OCI-LY3 (cell line): ENCODE data around the gene GAGE12J.
A peak's percentile ranks its signal among the peaks of the same experiment; 100 is the strongest.
"Not testable (repeated sequence)": the region's sequence is repeated elsewhere in the genome, so short reads cannot be mapped to it uniquely, and the experiment has no call there.

Experiments used
- H2AFZ ChIP-seq: fragments of 200-600, 300-600 bp; shearing (Covaris generic); 2 replicates; pipeline ENCODE4 v1.6.0; 2014; ENCODE audit warnings: antibody characterized with exemption, low read depth, low read length
- H3K27ac ChIP-seq: fragments of 200-600, 300-600 bp; sonication (generic); 2 replicates; pipeline ENCODE4 v1.5.1; 2014; ENCODE audit warnings: mild to moderate bottlenecking, low read length, moderate library complexity, mixed read lengths
- H3K27me3 ChIP-seq: fragments of 200-600, 300-600 bp; sonication (generic); 2 replicates; pipeline ENCODE4 v1.6.1; 2014; ENCODE audit warnings: low read depth, low read length, mixed read lengths
- H3K36me3 ChIP-seq: fragments of 200-600, 300-600 bp; sonication (generic); replicated peaks from 2 replicates; pipeline ENCODE3; 2014; ENCODE audit warnings: low read depth, low read length, mixed read lengths
- H3K4me1 ChIP-seq: fragments of 300-600, 200-600 bp; sonication (generic); 2 replicates; pipeline ENCODE4 v1.6.1; 2014; ENCODE audit warnings: low read length, mixed read lengths
- H3K4me2 ChIP-seq: fragments of 200-600, 300-600 bp; sonication (generic); 2 replicates; pipeline ENCODE4 v1.6.1; 2014; ENCODE audit warnings: low read length, mixed read lengths
- H3K4me3 ChIP-seq: fragments of 300-600, 200-600 bp; sonication (generic); 2 replicates; pipeline ENCODE4 v1.5.1; 2014; ENCODE audit warnings: antibody characterized with exemption, mild to moderate bottlenecking, low read length, moderate library complexity
- H3K79me2 ChIP-seq: fragments of 300-600, 200-600 bp; shearing (Covaris generic); 2 replicates; pipeline ENCODE4 v1.6.1; 2014; ENCODE audit warnings: mild to moderate bottlenecking, low read length, mixed read lengths
- H3K9ac ChIP-seq: fragments of 300-600, 200-600 bp; shearing (Covaris generic); 2 replicates; pipeline ENCODE4 v1.6.0; 2014; ENCODE audit warnings: mild to moderate bottlenecking, low read length, moderate library complexity
- H3K9me3 ChIP-seq: fragments of 200-600, 300-600 bp; shearing (Covaris generic); 2 replicates; pipeline ENCODE4 v1.6.1; 2014; ENCODE audit warnings: low read length, mixed read lengths; ENCODE audit not compliant: insufficient read depth
- H4K20me1 ChIP-seq: fragments of 200-600, 300-600 bp; sonication (generic); 2 replicates; pipeline ENCODE4 v1.6.1; 2016; ENCODE audit warnings: low read length, mixed read lengths; ENCODE audit not compliant: insufficient read depth
- CTCF ChIP-seq: fragments of 200-600, 300-600 bp; sonication (generic); IDR thresholded peaks from 2 replicates; pipeline ENCODE4 v1.5.1; 2014; ENCODE audit warnings: antibody characterized with exemption, low read length, low read depth
- EZH2phosphoT487 ChIP-seq: fragments of 200-600 bp; shearing (Covaris generic); IDR thresholded peaks from 2 replicates; pipeline ENCODE4 v1.6.1; 2018; ENCODE audit warnings: antibody characterized with exemption, mixed run types, low read depth

Gene GAGE12J

GRCh38 chrX:49300703-49301102 is 21.1 kb upstream of the GAGE12J start:
- Histone ChIP-seq H2AFZ (no peak overlapping the region), H3K27me3 (no peaks in the 10 kb centered on the region), H3K27ac (no peak overlapping the region), H3K4me1 (no peaks in the 10 kb centered on the region), H3K79me2 (no peaks in the 10 kb centered on the region), H3K4me3 (no peak overlapping the region), H3K9me3 (no peaks in the 10 kb centered on the region), H3K36me3 (no peaks in the 10 kb centered on the region), H3K9ac (no peak overlapping the region), H4K20me1 (no peaks in the 10 kb centered on the region), H3K4me2 (no peak overlapping the region)
- TF ChIP-seq EZH2phosphoT487, result no peak
- TF ChIP-seq CTCF, result no peak

DNA sequence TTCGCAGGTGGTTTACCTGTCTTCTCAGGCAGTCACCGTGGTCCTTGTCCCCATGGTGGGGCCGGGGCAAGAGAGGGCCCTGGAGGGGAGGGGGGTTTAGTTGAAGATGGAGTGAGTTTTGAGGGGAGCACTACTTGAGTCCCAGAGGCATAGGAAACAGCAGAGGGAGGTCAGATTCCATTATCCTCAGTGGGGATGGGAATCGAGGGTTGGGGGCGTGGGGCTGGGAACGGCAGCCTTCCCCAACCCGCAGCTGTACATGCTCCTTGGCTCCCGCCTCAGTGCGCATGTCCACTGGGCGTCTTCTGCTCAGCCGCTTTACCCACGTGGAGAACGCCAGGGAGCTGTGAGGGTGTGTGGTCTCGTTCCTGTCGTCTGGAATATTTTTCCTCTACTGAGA is 18.5 kb upstream of the GAGE12J start, which contains the start of gene GAGE10:
TSS of gene GAGE10 (plus strand) at position 301 of the 400 bp plus-strand sequence. CDS start 1,214 bp downstream, outside the sequence.
- Histone ChIP-seq H3K9ac (no peak within 1 kb of the TSS), H3K27me3 (no peaks in the 10 kb centered on the region), H3K79me2 (no peaks in the 10 kb centered on the region), H3K4me2 (no peak within 1 kb of the TSS), H3K27ac (no peak within 1 kb of the TSS), H2AFZ (no peak within 1 kb of the TSS), H3K9me3 (no peaks in the 10 kb centered on the region), H3K4me1 (peaks cover under 1% of the 10 kb centered on the region; the same call in 1 of the 2 replicates), H3K36me3 (no peaks in the 10 kb centered on the region), H3K4me3 (no peak within 1 kb of the TSS), H4K20me1 (no peaks in the 10 kb centered on the region)
- TF ChIP-seq CTCF (no peak), EZH2phosphoT487 (no peak)

GRCh38 chrX:49307775-49308174 is 14.1 kb upstream of the GAGE12J start:
- not testable (repeated sequence) for H3K36me3 ChIP-seq, H3K9ac ChIP-seq, H3K4me2 ChIP-seq, H3K27me3 ChIP-seq, H2AFZ ChIP-seq, H3K4me3 ChIP-seq, H3K9me3 ChIP-seq, H3K79me2 ChIP-seq, H4K20me1 ChIP-seq, H3K27ac ChIP-seq
- H3K4me1 ChIP-seq, result peaks cover 12% of the 10 kb centered on the region

DNA sequence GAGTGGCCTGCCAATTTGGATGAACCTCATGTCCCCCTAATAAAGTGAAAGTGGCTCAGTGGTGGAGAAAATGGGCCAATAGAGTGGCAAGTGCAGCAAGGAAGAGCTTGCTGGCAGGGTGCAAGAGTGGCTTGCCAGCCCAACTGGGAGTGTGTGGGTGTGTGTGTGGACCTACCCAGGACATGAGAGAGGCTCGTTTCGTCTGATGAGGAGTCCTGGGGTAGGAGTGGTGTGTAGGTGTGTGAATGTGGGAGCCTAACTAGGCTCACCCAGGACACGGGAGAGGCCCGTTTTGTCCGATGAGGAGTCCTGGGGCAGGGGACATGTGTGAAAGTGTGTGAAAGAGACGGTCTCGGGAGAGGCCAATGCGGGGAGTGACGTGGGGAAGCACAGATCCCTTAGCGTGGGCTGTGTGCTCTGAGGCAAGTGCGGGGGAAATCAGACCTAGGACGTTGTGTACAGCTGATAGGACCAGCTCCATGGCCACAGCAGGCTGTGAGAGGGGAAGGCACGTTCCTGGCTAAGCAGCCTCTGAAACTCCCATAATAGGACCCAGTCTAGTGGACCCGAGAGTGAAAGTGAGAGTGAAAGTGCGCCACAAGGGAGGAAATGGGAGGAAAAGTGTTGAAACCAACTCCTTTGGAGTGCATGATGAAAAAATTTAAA is 13.1 kb upstream of the GAGE12J start:
- Histone ChIP-seq H3K9ac (no peak overlapping the region), H3K4me1 (peaks cover 12% of the 10 kb centered on the region), H3K4me2 (peak overlapping the region; percentile 43), H4K20me1 (no peaks in the 10 kb centered on the region), H3K79me2 (no peaks in the 10 kb centered on the region), H3K27ac (no peak overlapping the region), H3K27me3 (no peaks in the 10 kb centered on the region), H3K4me3 (peak overlapping the region; percentile 24; the same call in 1 of the 2 replicates), H2AFZ (no peak overlapping the region), H3K36me3 (no peaks in the 10 kb centered on the region), H3K9me3 (no peaks in the 10 kb centered on the region)
- TF ChIP-seq EZH2phosphoT487, result no peak

- no peaks in the 10 kb centered on the region for H3K79me2 ChIP-seq
- TF ChIP-seq CTCF, result no peak
- TF ChIP-seq EZH2phosphoT487, result no peak
- no peak overlapping the region for H3K9ac ChIP-seq
- H3K27ac ChIP-seq, result no peak overlapping the region
- no peak overlapping the region for H3K4me3 ChIP-seq
- peak overlapping the region; percentile 43 for H3K4me2 ChIP-seq
- H4K20me1 ChIP-seq, result no peaks in the 10 kb centered on the region
- H3K36me3 ChIP-seq, result no peaks in the 10 kb centered on the region
- H2AFZ ChIP-seq, result no peak overlapping the region
- peaks cover 12% of the 10 kb centered on the region for H3K4me1 ChIP-seq
- H3K27me3 ChIP-seq, result no peaks in the 10 kb centered on the region
- no peaks in the 10 kb centered on the region for H3K9me3 ChIP-seq
Observed at GRCh38 chrX:49309401-49309981, 12.3 kb upstream of the GAGE12J start.
